DMS 273 treated with DMSO at 0.1 percent for 48 hours (cell line): ENCODE results near the gene ZSCAN26.
A peak's percentile ranks its signal among the peaks of the same experiment; 100 is the strongest.
"Not testable (repeated sequence)": the region's sequence is repeated elsewhere in the genome, so short reads cannot be mapped to it uniquely, and the experiment has no call there.

ENCODE experiments used
- DNase-seq: peaks from one replicate; lab custom pipeline; 2025; lab: John Stamatoyannopoulos, UW

Gene ZSCAN26

GRCh38 chr6:28257042-28257441 lies 9.9 kb upstream of the ZSCAN26 start:
- no peak for DNase-seq

- DNase-seq: no peak
Observed at GRCh38 chr6:28258877-28259777, 7.8 kb upstream of the ZSCAN26 start, which contains the start of gene NKAPL. NKAPL (plus strand) TSS chr6:28259297; CDS start chr6:28259372, 75 bp downstream.

- no peak for DNase-seq
Observed at GRCh38 chr6:28263922-28264321, 3.0 kb upstream of the ZSCAN26 start.

GRCh38 chr6:28264834-28265401 lies 2.0 kb upstream of the ZSCAN26 start:
- no peak for DNase-seq

GRCh38 chr6:28266563-28266961 lies 381 bp upstream of the ZSCAN26 start:
- no peak for DNase-seq

- DNase-seq: no peak
Observed at GRCh38 chr6:28267695-28268059, 734 bp downstream of the ZSCAN26 start.

- no peak for DNase-seq
Observed at GRCh38 chr6:28269492-28269891, 2.5 kb downstream of the ZSCAN26 start.

GRCh38 chr6:28274888-28275287 lies 7.9 kb downstream of the ZSCAN26 start:
- DNase-seq: no peak

GRCh38 chr6:28277746-28278145 lies 10.8 kb downstream of the ZSCAN26 start:
- no peak for DNase-seq

- DNase-seq: no peak
Observed at GRCh38 chr6:28280595-28281287, 13.8 kb downstream of the ZSCAN26 start.

- peak; percentile 19 for DNase-seq
Observed at GRCh38 chr6:28281288-28282064, 14.5 kb downstream of the ZSCAN26 start, which contains the start of gene PGBD1. PGBD1 (plus strand) TSS chr6:28281572; CDS start chr6:28283814, 2,242 bp downstream.

- DNase-seq: no peak
Observed at GRCh38 chr6:28282926-28283325, 16.0 kb downstream of the ZSCAN26 start.

GRCh38 chr6:28291573-28291972 lies 24.6 kb downstream of the ZSCAN26 start:
- no peak for DNase-seq

GRCh38 chr6:28295326-28295725 lies 28.4 kb downstream of the ZSCAN26 start:
- DNase-seq: no peak

- DNase-seq: no peak
Observed at GRCh38 chr6:28296520-28297060, 29.6 kb downstream of the ZSCAN26 start.

- no peak for DNase-seq
Observed at GRCh38 chr6:28303570-28303969, 36.6 kb downstream of the ZSCAN26 start.

- not testable (repeated sequence) for DNase-seq
Observed at GRCh38 chr6:28306363-28306762, 39.4 kb downstream of the ZSCAN26 start.

- no peak for DNase-seq
Observed at GRCh38 chr6:28311139-28311823, 44.3 kb downstream of the ZSCAN26 start.

- DNase-seq: no peak
Observed at GRCh38 chr6:28312939-28313338, 46.0 kb downstream of the ZSCAN26 start.

- no peak for DNase-seq
Observed at GRCh38 chr6:28315628-28316027, 48.7 kb downstream of the ZSCAN26 start.

GRCh38 chr6:28317866-28318265 lies 50.9 kb downstream of the ZSCAN26 start:
- DNase-seq: not testable (repeated sequence)
